GM18868 (cell line): Measurements from ENCODE around the gene GPC6.

Experiments
- ATAC-seq: cut with Tn5 transposase; IDR thresholded peaks from one replicate; pipeline ENCODE4 v1.9.1; 2021; ENCODE audit warnings: mild to moderate bottlenecking, moderate library complexity; ENCODE audit not compliant: unreplicated experiment

The GPC6 gene

GRCh38 chr13:93230261-93230855 lies 3.8 kb downstream of the GPC6 start:
- ATAC-seq: no peak

GRCh38 chr13:93231867-93232266 lies 5.3 kb downstream of the GPC6 start:
- ATAC-seq: no peak

GRCh38 chr13:93233997-93234416 lies 7.4 kb downstream of the GPC6 start:
- peak; percentile 84 for ATAC-seq

GRCh38 chr13:93234459-93234858 lies 7.9 kb downstream of the GPC6 start:
- ATAC-seq: no peak

GRCh38 chr13:93235258-93236015 lies 8.8 kb downstream of the GPC6 start:
- ATAC-seq: no peak

- no peak for ATAC-seq
These were observed 12.1 kb downstream of the GPC6 start for GRCh38 chr13:93238711-93239110.

GRCh38 chr13:93243375-93244063 lies 16.9 kb downstream of the GPC6 start:
- peak; percentile 9 for ATAC-seq

- ATAC-seq: peak; percentile 59
These were observed 17.7 kb downstream of the GPC6 start for GRCh38 chr13:93244141-93244917.

GRCh38 chr13:93244918-93245280 lies 18.3 kb downstream of the GPC6 start:
- ATAC-seq: no peak

GRCh38 chr13:93246069-93246468 lies 19.5 kb downstream of the GPC6 start:
- ATAC-seq: no peak

GRCh38 chr13:93248627-93249047 lies 22.0 kb downstream of the GPC6 start:
- no peak for ATAC-seq

- no peak for ATAC-seq
These were observed 23.0 kb downstream of the GPC6 start for GRCh38 chr13:93249364-93250306.

GRCh38 chr13:93254775-93255174 lies 28.2 kb downstream of the GPC6 start:
- ATAC-seq: no peak

- ATAC-seq: no peak
These were observed 30.4 kb downstream of the GPC6 start for GRCh38 chr13:93256998-93257397.

GRCh38 chr13:93259527-93260080 lies 33.0 kb downstream of the GPC6 start:
- no peak for ATAC-seq

- no peak for ATAC-seq
These were observed 34.0 kb downstream of the GPC6 start for GRCh38 chr13:93260591-93260990.

GRCh38 chr13:93262729-93263345 lies 36.2 kb downstream of the GPC6 start:
- ATAC-seq: no peak

- no peak for ATAC-seq
These were observed 38.3 kb downstream of the GPC6 start for GRCh38 chr13:93264876-93265275.

GRCh38 chr13:93265800-93266199 lies 39.2 kb downstream of the GPC6 start:
- no peak for ATAC-seq
